PC-3 (cell line): ENCODE measurements around the gene MDP1. TPM values are rescaled to one million over a fixed set of nuclear protein-coding genes. Genes with fewer than 3 reads are reported as not detected.

Source experiments
- ATAC-seq: fragments of 200-7000 bp; cut with Tn5 transposase; 2 replicates; pipeline ENCODE4 v1.9.1; 2020; ENCODE audit warnings: mild to moderate bottlenecking, moderate library complexity
- BruUV-seq: library from RNA; stranded (reverse); fragments of 400-500 nt; replicated peaks from 2 replicates; lab custom pipeline; 2021; lab: Mats Ljungman, UMichigan
- CTCF ChIA-PET: fragments of 300-600 bp; sonication (Branson Sonifier 250); formaldehyde crosslinking; loops from one replicate; lab custom pipeline; 2022; ENCODE audit warnings: antibody characterized with exemption; lab: Charles Lee
- POLR2A ChIA-PET: fragments of 300-600 bp; sonication (Branson Sonifier 250); formaldehyde crosslinking; loops from one replicate; lab custom pipeline; 2022; ENCODE audit warnings: antibody characterized with exemption; ENCODE audit not compliant: unreplicated experiment; lab: Charles Lee
- DNase-seq: peaks from one replicate; pipeline ENCODE4 v3.0.0-alpha.2; 2015
- H2AFZ ChIP-seq: fragments of 300-600 bp; sonication (generic); 2 replicates; pipeline ENCODE4 v1.6.0; 2016; ENCODE audit warnings: antibody characterized with exemption, low read length
- H3F3A ChIP-seq: fragments of 300-600 bp; sonication (generic); one replicate; pipeline ENCODE4 v1.6.0; 2017; ENCODE audit warnings: antibody characterized with exemption, low read length, control low read depth, mild to moderate bottlenecking; ENCODE audit not compliant: unreplicated experiment
- H3K27ac ChIP-seq: fragments of 300-600 bp; sonication (generic); 2 replicates; pipeline ENCODE4 v1.5.1; 2016; ENCODE audit warnings: mild to moderate bottlenecking, low read length
- H3K27me3 ChIP-seq: fragments of 300-600 bp; sonication (generic); 2 replicates; pipeline ENCODE4 v1.6.1; 2016; ENCODE audit warnings: low read length, mixed read lengths
- H3K36me3 ChIP-seq: fragments of 300-600 bp; sonication (generic); 2 replicates; pipeline ENCODE4 v1.6.1; 2016; ENCODE audit warnings: low read depth, mixed run types, low read length, mixed read lengths
- H3K4me1 ChIP-seq: fragments of 300-600 bp; sonication (generic); 2 replicates; pipeline ENCODE4 v1.5.1; 2016; ENCODE audit warnings: low read length; ENCODE audit not compliant: insufficient read depth
- H3K4me2 ChIP-seq: fragments of 300-600 bp; sonication (generic); 2 replicates; pipeline ENCODE4 v1.6.0; 2016; ENCODE audit warnings: low read length
- H3K4me3 ChIP-seq: fragments of 300-600 bp; sonication (generic); 2 replicates; pipeline ENCODE4 v1.5.1; 2016; ENCODE audit warnings: mild to moderate bottlenecking, low read length, mixed read lengths
- H3K79me2 ChIP-seq: fragments of 300-600 bp; sonication (generic); 2 replicates; pipeline ENCODE4 v1.6.1; 2017; ENCODE audit warnings: low read length, mixed read lengths
- H3K9ac ChIP-seq: fragments of 300-600 bp; sonication (generic); 2 replicates; pipeline ENCODE4 v1.6.0; 2016; ENCODE audit warnings: mild to moderate bottlenecking, low read length
- H3K9me2 ChIP-seq: fragments of 300-600 bp; sonication (generic); replicated peaks from 2 replicates; pipeline ENCODE4 v1.6.1; 2016; ENCODE audit warnings: mixed run types, low read length, mixed read lengths
- H3K9me3 ChIP-seq: fragments of 300-600 bp; sonication (generic); 2 replicates; pipeline ENCODE4 v1.6.1; 2016; ENCODE audit warnings: low read length, mixed read lengths
- H4K20me1 ChIP-seq: fragments of 300-600 bp; sonication (generic); 2 replicates; pipeline ENCODE4 v1.6.1; 2016; ENCODE audit warnings: low read length, mixed read lengths
- EZH2 ChIP-seq: fragments of 300-600 bp; sonication (generic); IDR thresholded peaks from one replicate; pipeline ENCODE4 v1.6.1; 2017; ENCODE audit warnings: antibody characterized with exemption, mild to moderate bottlenecking, low read length; ENCODE audit not compliant: unreplicated experiment
- EZH2phosphoT487 ChIP-seq: fragments of 300-600 bp; sonication (generic); IDR thresholded peaks from 2 replicates; pipeline ENCODE4 v1.6.1; 2018; ENCODE audit warnings: mild to moderate bottlenecking, antibody characterized with exemption, low read length, borderline replicate concordance
- intact Hi-C: fragments of 100-400 bp; cut with micrococcal nuclease; formaldehyde crosslinking; loops from 2 replicates; pipeline ENCODE4 v1.9.0; 2023
- total RNA-seq: library from RNA; depleted of rRNA; stranded (reverse); fragments of >200 nt; gene quantifications from 2 replicates; pipeline ENCODE4 v1.2.3, GENCODE V29; 2014
- TF ChIP-seq, protein P1 (sequence below): fragments of 300-600 bp; sonication (generic); conservative IDR thresholded peaks from 2 replicates; pipeline ENCODE4 v1.5.1; 2017; ENCODE audit warnings: antibody characterized with exemption, low read depth, mild to moderate bottlenecking, low read length

MDP1 gene
- total RNA-seq, 1 experiment from 2014 or later: 23.5 TPM

DNA sequence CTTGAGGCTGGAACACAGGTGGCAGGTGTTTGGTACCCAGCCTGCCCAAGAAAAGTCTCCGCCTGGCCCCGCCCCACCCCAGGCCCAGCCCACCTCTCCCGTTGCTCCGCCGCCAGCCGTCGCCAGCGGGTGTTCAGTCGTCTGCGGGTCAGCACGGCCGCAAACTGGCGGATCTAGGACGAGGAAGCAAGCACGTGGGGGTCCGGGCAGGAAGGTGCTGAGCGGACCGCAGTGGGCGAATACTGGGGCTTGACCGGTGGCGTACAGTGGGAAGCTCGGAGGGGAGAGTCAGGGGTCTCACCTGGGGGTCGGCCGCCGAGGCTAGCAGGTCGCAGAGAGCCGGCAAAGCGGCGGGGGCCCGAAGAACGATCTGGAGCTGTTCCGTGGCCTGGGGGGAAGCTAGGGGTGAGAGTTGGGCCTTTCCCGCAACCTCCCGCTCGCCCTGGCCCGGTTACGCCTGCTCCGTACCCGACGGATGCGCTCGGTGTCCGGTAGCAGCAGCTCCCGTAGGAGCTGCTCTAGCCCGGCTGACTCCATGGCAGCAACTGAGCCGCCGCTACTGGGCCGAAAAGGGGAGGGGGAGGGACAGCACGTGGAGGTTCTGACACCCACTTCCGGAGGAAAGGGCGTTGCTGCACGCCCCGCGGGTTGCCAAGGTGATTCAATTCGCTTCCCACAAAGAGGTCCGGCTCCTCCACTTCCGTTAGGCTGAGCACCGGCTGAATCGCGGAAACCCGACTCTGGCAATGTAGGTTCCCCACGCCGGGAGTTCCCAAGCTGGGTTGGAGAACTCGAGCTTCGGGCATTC lies 27.4 kb downstream of the MDP1 start, which contains the start of gene IPO4:
TSS of gene IPO4 (minus strand) at position 566 of the 808 bp plus-strand sequence. CDS start at position 537, 29 bp downstream.
- H3K4me1 ChIP-seq: peaks cover 8% of the 10 kb centered on the region
- ATAC-seq (peak; percentile 90), DNase-seq (peak; percentile 98)
- H3K79me2 ChIP-seq: peaks cover 44% of the 10 kb centered on the region
- BruUV-seq: TSS peak; percentile 69
- H3K9me3 ChIP-seq: no peaks in the 10 kb centered on the region
- peak within 1 kb of the TSS; percentile 90 for H3K9ac ChIP-seq
- TF ChIP-seq, protein P1, sequence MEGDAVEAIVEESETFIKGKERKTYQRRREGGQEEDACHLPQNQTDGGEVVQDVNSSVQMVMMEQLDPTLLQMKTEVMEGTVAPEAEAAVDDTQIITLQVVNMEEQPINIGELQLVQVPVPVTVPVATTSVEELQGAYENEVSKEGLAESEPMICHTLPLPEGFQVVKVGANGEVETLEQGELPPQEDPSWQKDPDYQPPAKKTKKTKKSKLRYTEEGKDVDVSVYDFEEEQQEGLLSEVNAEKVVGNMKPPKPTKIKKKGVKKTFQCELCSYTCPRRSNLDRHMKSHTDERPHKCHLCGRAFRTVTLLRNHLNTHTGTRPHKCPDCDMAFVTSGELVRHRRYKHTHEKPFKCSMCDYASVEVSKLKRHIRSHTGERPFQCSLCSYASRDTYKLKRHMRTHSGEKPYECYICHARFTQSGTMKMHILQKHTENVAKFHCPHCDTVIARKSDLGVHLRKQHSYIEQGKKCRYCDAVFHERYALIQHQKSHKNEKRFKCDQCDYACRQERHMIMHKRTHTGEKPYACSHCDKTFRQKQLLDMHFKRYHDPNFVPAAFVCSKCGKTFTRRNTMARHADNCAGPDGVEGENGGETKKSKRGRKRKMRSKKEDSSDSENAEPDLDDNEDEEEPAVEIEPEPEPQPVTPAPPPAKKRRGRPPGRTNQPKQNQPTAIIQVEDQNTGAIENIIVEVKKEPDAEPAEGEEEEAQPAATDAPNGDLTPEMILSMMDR: no peak
- TF ChIP-seq EZH2 (no peak), EZH2phosphoT487 (no peak)
- H3K4me2 ChIP-seq: peak within 1 kb of the TSS; percentile 86
- H3K4me3 ChIP-seq: peak within 1 kb of the TSS; percentile 76
- POLR2A ChIA-PET: no interaction called here
- intact Hi-C loops: no loop called here
- H2AFZ ChIP-seq: peak within 1 kb of the TSS; percentile 54
- H3K36me3 ChIP-seq: peaks cover 24% of the 10 kb centered on the region; the same call in 1 of the 2 replicates
- no peaks in the 10 kb centered on the region for H3K9me2 ChIP-seq
- H3K27me3 ChIP-seq: no peaks in the 10 kb centered on the region
- H4K20me1 ChIP-seq: no peaks in the 10 kb centered on the region
- peak within 1 kb of the TSS; percentile 64 for H3K27ac ChIP-seq
- CTCF ChIA-PET: no interaction called here
- no peaks in the 10 kb centered on the region for H3F3A ChIP-seq

DNA sequence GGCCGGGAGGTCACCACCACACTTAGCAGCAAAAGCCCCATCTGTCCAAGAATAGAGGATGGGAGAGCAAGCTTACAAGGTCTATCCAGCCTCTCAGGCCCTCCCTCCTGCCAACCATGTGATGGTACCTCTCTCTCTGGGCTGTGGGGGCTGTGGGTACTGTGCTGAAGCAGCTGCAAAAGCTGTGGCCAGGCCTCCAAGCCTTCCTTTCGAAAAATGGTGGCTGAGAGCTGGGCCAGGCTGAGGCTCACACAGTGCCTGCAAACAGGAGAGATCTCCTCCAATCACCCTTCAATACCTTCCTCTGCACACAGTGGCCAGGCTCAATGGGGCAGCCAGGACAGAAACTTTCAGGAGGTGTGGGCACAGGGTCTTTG lies 28.3 kb downstream of the MDP1 start:
- Histone ChIP-seq H3K9me2 (no peaks in the 10 kb centered on the region), H4K20me1 (no peaks in the 10 kb centered on the region), H3K27ac (no peak overlapping the region), H3K79me2 (peaks cover 39% of the 10 kb centered on the region), H3K4me1 (peaks cover 8% of the 10 kb centered on the region), H3K4me3 (peak overlapping the region; percentile 76), H3K27me3 (no peaks in the 10 kb centered on the region), H3K36me3 (peaks cover 24% of the 10 kb centered on the region; the same call in 1 of the 2 replicates), H3K9ac (peak overlapping the region; percentile 90), H2AFZ (no peak overlapping the region), H3K9me3 (no peaks in the 10 kb centered on the region), H3K4me2 (peak overlapping the region; percentile 86), H3F3A (no peaks in the 10 kb centered on the region)
- POLR2A ChIA-PET: no interaction called here
- CTCF ChIA-PET: no interaction called here
- no peak for ATAC-seq
- DNase-seq: no peak
- TF ChIP-seq EZH2phosphoT487 (no peak), EZH2 (no peak)
- TF ChIP-seq, protein P1: no peak
- intact Hi-C loops: no loop called here
- no TSS peak for BruUV-seq
